HG03565 (cell line): ENCODE results near the gene IL20.

ENCODE experiments used
- ATAC-seq: cut with Tn5 transposase; IDR thresholded peaks from one replicate; pipeline ENCODE4 v1.9.1; 2021; ENCODE audit warnings: mild to moderate bottlenecking, moderate library complexity; ENCODE audit not compliant: unreplicated experiment

IL20 gene

DNA sequence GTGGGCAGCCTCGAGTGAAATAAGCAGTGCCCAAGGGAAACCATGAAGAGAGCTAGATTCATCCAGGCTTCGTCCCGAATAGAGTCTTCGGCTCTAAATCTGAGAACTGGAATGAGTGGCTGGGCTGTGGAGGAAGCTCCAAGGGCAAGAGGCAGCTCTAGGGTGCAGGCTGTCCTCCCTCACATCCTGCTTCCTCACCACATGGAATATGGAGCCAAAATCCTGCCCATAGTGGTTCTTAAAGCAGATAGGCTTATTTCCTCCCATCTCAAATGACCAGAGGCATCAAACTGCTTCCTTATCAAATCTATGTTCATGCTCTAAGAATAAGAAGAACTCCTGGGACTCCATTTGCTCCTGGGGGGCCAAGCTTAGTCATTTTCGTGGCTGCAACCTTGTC lies 34.3 kb downstream of the IL20 start:
- no peak for ATAC-seq

DNA sequence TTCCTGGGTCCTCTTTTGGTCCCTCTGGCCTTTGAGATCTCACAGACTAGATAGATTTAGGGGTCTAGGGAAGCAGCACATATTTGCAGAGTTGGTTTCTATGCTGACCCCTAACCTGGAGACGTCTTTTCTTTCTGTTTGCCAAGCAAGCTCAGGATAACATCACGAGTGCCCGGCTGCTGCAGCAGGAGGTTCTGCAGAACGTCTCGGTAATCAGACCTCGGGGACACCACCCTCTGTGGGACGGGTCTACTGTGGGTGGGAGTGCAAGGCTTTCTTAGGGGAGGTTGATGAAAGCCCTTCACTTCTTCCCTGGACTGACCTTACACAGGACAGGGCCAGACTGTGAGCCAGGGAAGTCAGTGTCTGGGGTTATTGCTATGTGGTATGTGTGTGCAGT lies 34.7 kb downstream of the IL20 start:
- no peak for ATAC-seq

DNA sequence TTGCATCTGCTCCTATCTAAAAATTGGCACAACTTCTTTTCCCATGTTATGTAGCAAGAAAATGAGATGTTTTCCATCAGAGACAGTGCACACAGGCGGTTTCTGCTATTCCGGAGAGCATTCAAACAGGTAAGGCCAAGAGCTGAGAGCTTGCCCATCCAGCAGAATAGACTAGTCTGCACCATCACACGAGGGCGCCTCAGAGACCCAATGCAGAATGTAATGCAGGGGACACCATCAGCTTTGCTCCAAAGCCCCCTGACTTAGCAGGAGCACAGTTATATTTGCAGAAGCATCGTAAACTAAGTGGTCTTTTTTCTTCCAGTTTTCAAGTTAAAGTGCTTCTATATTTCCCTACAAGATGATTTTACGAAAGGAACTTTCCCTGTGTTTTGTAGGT lies 36.5 kb downstream of the IL20 start:
- no peak for ATAC-seq

DNA sequence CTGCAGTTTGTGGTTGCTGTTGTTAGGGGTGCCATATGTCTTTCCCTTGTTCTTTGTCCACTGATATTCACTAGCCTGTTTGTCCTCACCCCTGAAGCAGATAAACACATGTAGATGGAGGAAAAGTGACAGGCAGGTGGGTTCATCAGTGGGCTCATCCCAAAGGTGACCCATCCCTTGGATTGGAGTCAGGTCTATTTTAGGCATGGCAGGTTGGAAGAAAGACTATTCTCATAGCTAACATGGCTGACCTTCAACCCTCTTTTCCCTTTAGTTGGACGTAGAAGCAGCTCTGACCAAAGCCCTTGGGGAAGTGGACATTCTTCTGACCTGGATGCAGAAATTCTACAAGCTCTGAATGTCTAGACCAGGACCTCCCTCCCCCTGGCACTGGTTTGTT lies 37.3 kb downstream of the IL20 start:
- ATAC-seq, result no peak

DNA sequence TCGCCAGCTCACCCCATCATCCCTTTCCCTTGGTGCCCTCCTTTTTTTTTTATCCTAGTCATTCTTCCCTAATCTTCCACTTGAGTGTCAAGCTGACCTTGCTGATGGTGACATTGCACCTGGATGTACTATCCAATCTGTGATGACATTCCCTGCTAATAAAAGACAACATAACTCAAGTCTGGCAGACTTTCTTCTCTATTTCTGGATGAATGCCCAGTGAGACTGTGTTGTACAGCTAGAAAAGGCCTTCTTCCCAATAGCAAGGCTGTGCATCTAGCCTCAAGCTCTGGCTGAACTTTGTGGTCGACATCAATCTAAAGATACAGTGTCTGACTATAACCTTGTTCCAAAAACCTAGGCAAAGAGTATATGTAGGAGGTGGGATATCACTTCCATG lies 38.3 kb downstream of the IL20 start:
- no peak for ATAC-seq

DNA sequence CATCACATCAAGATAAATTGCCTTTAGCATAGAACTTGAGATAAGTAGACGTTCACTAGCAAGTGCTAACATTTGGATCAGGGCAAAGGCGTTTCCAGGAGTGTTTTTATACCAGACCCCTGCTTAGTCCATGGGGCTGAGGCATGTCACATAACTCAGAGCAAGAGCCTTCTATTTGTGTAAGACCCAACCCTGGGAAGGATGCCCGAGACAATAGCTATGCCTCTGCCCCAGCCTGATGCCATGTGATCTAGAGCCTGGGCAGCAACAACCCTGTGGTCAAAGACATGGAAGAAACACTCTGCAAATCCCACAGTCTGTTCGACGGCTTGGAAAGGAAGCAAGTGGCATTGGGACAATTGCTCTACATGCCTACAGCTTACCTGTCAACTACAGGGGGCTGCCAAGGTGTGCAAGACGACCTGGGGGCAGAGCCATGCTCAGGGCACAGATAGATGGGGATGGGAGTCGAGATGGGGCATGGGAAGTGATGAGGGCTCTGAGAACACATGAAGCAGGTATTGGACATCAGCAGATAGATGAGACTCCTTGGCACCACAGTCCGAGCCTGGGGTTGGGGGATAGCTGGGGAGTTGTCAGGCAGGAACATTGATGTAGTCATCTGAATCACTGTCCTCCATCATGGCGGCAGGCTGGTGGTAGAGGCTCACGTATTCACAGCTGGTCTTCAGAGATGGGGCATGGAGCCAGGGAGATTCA lies 39.2 kb downstream of the IL20 start:
- ATAC-seq, result no peak

DNA sequence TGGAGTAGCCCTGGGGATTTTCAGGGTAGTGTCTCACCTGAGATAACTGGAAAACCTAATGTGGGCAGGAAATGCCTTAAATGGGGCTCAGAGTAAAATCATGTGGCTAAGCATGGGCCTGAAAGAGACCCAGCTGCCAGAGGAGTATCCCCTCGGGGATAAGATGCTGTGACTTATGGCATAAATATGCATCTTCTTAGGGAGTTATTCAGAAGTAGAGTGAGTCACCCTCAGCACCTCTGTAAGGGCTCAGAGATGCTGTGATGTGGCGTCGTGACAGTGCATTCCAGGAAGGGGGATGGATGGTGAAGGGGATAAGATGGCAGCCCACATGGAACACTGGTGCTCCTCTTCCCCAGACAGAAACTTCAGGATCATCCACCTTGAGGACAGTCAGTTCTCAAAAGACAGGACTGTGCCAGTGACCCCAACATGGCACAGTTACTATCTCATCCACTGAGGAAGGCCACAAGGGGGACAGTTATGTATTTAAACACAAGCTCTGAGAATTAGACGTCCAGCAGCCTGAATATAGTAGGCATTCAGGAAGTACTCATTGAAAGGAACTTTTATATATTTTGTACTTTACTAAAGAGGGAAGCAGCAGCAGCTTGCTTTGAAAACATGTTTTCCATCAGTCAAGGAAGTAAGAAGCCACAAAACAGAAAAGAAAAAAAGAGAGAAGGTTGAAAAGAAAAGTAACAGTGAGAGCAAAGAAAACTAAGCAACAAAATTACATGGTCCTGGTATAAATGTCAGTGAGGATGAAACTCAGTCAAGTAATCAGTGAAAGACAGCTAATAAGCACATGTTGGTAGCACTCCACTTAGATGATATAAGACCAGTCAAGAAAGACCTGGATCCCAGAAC lies 40.1 kb downstream of the IL20 start:
- ATAC-seq, result peak; percentile 57

DNA sequence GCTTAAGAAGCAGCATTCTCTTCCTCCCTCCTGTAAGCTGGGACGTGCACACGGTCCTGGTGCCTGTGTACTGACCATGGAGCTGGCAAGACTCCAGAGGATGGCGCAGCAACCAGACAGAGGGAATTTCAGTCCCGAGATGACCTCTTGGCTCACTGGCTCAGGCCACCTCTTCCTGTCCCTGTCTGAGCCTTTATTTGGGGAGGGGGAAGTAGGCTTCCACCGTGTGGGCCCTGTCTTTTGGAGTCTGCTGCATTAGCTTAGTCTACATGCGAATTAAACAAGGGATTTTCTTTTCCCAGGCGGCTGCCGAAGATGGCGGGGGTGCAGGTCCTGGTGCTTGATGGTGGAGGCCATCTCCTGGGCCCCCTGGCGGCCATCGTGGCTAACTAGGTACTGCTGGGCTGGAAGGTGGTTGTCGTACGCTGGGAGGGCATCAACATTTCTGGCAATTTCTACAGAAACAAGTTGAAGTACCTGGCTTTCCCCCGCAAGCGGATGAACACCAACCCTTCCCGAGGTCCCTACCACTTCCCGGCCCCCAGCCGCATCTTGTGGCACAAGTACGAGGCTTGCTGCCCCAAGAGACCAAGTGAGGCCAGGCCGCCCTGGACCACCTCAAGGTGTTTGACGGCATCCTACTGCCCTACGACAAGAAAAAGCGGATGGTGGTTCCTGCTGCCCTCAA lies 42.0 kb downstream of the IL20 start:
- no peak for ATAC-seq

DNA sequence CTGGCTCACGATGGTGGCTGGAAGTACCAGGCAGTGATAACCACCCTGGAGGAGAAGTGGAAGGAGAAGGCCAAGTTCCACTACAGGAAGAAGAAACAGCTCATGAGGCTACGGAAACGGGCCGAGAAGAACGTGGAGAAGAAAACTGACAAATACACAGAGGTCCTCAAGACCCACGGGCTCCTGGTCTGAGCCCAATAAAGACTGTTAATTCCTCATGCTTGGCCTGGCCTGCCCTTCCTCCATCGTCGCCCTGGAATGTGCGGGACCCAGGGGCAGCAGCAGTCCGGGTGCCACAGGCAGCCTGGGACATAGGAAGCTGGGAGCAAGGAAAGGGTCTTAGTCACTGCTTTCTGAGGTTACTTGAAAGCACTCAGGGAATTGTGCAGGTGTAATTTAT lies 42.6 kb downstream of the IL20 start:
- no peak for ATAC-seq

DNA sequence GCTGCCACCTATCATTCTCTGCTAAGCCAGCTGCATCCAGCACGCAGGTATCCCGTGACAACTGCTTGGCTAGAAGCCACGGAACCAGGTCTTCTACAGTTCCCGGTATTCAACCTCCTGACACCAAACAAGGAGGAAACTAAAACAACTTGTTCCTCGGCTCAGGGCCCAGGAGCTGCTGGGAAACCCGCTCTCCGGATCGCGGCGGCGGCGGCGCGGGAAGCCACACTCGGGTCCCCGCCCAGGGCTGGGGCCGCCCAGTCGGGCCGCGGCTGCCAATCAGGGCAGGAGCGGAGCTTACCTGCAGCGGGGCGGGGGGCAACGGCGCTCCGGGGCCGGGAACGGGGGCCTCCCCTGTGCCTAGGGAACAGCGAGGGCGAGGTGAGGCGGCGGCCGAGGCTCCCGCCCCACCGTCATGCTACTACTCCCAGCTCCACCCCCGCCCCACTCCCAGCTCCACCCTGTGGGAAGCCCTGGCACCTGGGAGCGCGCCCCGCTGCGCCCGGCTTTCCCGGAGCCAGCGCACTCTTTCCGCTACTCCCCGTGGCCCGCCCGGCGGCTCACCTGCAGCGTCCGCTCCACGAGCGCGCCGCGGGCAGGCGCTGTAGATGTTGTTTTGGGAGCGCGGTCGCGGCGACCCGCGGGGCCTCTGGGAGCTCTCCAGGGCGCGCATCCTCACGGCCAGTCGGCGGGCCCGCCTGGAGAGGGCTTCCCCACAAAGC lies 43.9 kb downstream of the IL20 start:
- no peak for ATAC-seq

DNA sequence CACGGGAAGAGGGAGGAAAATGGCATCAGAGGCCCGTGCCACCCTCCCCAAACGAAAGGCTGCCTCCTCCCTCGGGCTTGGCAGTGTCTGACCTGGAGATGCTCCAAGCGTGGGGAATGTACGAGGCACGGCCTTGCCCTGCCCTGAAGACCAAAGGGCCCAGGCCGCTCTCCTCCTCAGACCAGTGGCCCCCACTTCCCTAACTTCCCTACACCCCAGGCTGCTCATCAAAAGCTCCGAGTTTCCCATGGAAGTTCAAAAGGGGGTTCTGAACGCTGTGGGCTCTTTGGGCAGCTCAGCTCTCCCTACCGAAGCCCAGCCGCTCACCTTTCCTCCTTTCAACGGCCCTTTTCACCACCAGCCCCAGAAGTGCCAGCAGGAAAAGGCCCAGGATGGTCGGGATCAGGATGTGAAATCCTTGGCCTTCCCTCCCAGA lies 44.5 kb downstream of the IL20 start:
- no peak for ATAC-seq

DNA sequence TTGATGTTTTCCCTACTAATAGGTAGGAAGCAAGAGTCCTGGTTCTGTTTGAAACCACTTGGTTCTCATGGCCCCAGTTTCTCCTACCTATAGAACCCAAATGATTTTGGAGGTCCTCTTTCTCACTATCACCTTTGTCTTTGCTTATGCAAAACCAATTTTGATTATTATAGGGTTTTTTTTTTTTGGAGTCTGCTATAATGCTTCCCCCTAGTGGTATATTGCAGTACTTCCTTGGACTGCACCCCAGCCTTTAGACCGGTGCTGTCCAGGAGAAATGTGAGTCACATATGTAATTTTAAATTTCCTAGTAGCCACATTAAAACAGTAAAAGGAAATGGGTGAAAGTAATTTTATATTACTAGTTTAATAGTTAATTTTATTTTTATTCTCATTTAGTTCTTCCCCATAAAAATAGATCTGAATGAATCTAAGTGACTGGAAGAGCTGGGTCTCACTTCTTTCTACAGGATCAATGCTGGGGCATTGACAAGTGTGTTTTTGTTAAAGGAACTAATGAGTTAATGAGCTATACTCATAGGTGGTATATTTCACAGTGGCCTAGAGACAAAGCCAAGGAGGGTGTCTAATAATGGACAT lies 45.7 kb downstream of the IL20 start:
- no peak for ATAC-seq

DNA sequence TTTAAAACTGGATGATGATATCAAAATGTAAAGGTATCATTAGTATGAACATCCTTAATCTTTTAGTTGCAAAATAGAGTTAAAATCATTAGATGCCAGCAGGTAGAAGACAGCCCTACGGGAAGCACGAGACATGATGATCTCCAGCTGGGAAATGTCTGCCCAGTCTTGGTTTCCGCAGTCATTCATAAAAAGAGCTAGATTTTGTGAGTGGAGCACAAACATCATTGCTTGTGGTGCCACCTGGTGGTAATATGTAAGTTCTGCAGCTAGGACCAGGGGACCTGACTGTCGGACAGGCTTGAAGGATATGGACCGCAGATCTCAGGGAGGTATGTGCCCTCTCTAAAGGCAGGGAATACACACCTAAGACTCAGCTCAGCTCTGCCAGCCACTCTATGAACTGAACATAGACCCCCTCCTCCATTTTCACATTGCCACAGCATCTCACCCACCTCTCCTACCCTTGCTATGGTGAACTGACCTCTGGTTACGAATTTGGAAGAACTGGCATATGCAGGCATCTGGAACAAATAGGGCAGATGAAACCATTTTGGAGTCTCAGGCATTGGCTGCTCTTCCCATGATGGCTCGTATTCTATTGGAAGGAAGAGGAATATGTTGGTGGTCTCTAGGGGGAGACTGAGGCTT lies 47.1 kb downstream of the IL20 start:
- ATAC-seq, result no peak

DNA sequence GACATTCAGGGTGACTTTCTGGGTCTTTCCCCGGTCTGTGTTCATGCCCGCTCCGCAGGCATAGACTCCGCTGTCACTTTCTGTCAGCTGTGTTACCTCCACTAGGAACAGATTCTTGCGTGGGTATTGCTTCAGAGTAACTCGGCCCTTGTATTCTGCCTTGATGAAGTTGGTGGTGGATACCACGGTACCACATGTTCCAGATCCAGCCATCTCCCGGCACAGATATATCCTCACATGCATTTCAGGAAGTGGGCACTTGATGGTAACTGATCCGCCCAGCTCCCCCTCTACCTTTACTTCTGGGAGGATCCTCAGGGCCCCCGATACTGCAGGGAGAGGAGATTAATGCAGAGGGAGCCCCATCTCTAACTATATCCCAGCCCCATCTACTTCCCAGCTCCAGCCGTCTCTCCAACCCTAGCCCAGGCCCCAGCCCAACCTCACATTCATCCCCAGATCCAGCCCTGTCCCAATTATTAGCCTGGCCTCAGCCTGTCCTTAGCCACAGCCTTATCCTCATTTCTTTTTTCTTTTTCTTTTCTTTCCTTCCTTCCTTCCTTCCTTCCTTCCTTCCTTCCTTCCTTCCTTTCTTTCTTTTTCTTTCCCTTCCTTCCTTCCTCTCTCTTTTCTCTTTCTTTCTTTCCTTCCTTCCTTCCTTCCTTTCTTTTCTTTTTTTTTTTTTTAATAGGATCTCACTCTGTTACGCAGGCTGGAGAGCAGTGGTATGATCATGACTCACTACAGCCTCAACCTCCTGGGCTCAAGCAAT lies 48.5 kb downstream of the IL20 start:
- no peak for ATAC-seq

DNA sequence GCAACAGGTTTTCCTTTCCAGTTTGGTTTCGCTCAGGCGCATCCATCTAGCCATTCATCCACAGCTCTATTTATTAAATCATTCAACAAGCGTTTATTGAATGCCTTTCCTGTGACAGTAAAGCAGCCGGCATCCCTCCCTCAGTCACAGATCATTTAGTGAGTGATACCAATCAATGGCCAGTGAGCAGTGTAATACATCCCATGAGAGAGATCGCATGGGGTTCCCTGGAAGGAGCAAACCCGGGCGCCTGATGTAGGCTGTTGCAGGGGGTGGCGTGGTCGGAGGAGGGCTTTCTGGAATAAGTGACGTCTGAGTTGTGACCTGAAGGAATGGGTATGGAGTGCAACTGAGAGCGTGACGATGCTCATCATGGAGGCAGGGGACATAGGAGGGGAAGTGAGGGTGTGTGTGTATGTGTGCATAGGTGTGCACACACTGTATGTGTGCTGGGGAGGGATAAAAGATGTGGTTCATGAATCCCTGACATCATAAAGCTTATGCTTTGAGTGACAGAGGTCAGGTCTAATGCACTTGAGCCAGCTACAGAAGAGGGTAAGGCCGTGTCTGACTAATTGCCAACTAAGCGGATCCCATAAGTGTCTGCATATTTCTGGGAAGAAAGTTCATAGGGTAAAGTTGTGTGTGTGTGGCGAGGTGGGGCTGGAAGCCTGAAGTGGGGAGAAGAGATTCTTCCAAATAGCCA lies 49.8 kb downstream of the IL20 start:
- no peak for ATAC-seq

DNA sequence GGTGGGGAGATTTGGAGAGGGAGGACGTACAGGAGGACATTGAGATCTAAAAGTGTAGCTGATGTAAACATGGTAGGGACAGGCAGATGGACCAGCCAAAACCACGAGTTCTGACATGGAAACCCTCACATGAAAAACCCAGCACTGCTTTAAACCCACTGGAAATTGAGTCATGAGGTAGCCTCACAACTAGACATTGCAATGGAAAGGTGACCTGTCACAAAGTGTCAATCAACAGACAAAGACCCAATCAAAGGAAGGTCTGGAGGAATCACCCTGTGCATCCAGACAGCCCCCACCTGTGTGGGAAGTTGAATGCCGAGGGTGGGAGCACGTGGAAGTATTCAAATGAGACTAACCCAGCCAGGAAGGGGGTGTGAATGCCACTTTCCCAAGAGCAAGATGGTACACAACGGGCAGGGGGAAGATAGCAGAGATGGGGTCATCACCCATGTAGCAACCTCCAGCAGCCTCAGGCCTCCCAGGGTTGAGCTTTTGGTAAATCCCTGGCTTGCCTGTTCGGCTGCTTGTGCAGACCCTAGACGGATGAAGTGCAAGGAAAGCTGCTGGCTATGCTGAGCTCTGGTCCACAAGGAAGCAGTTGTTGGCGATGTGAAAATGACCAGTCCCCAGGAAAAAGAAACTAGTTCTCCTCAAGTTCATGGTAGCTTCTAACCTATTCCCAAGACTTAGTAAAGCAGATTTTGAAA lies 50.7 kb downstream of the IL20 start:
- ATAC-seq, result no peak

DNA sequence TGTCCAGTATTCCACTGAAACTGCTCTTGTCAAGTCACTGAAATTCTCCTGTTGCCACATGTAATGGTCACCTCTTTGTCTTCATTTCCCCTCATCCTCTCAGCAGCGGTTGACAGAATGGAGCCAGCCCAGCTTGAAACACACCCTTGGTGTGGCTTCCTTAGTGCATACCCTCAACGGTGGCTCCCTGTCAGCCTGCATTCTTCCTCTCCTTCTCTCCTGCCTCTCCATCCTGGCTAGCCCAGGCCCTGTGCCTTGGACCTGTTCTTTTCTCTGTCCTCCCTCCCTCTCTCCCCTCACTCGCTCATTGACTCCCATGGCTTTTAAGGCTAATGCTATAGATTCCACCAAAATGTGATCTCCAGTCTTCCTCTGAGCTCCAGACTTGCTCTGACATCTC lies 52.7 kb downstream of the IL20 start:
- ATAC-seq, result no peak
